HL-60/S4 treated with phorbol 12-myristate 13-acetate at 8.2 ng/mL for 4 days and 3 days (cell line): ENCODE measurements around the gene KLK2.

Source experiments
- in situ Hi-C: fragments of 300-500 bp; cut with MboI; formaldehyde crosslinking; loops from 2 replicates; pipeline ENCODE4 v1.15.0; 2022; ENCODE audit warnings: low sequenced_read_pairs

The KLK2 gene

GRCh38 chr19:50921426-50922316, 48.4 kb downstream of the KLK2 start:
- in situ Hi-C loops, result no loop called here

- in situ Hi-C loops, result no loop called here
These were observed 49.1 kb downstream of the KLK2 start for GRCh38 chr19:50922317-50922853.

- in situ Hi-C loops, result no loop called here
These were observed 51.3 kb downstream of the KLK2 start for GRCh38 chr19:50924586-50924985.

GRCh38 chr19:50925734-50926133, 52.5 kb downstream of the KLK2 start:
- in situ Hi-C loops, result no loop called here

GRCh38 chr19:50926144-50926543, 52.9 kb downstream of the KLK2 start:
- in situ Hi-C loops, result no loop called here

GRCh38 chr19:50928831-50929230, 55.6 kb downstream of the KLK2 start:
- in situ Hi-C loops, result no loop called here
